GM12873 (cell line): ENCODE measurements around the gene SRGAP1.

Experiments
- TF ChIP-seq, protein P1 (sequence below): IDR thresholded peaks from 2 replicates; pipeline ENCODE4 v1.5.1; 2012; ENCODE audit warnings: low read depth, mild to moderate bottlenecking, moderate library complexity, low read length, control low read depth; ENCODE audit not compliant: insufficient read depth; ENCODE audit errors: missing control alignments

Gene SRGAP1

DNA sequence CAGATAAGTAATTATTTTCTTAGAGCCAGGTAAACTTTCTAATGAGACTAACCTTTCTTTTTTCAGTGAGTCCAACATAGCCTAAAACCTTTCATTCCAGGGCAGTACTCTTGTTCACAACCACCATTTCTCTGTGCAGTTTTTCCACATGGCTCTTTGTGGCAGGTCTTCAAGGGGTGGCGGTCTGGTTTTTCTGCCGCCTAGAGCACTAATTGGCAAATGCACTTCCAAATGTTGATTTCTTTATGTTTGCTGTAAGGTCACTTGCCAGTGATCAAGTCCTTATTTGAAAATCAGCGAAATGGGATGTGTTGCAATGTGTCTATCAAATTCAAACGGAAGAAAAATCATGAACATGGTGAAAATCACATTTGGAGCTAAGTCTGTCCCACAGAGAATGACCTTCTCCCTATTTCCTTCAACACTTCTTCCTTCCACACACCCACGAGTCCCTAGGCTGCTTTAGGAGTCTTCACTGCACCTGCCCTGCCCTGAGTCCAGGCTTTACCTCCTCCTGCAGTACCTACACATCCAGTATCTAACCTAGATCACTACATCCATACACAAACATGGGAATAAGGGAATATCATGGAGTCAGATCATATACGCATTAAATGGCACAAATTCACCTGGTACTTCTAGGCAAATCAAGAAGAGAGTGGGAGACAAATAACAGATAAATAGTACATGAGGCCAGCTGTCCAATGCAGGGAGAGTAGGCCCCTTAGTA, 1.9 kb downstream of the SRGAP1 start:
- TF ChIP-seq, protein P1, sequence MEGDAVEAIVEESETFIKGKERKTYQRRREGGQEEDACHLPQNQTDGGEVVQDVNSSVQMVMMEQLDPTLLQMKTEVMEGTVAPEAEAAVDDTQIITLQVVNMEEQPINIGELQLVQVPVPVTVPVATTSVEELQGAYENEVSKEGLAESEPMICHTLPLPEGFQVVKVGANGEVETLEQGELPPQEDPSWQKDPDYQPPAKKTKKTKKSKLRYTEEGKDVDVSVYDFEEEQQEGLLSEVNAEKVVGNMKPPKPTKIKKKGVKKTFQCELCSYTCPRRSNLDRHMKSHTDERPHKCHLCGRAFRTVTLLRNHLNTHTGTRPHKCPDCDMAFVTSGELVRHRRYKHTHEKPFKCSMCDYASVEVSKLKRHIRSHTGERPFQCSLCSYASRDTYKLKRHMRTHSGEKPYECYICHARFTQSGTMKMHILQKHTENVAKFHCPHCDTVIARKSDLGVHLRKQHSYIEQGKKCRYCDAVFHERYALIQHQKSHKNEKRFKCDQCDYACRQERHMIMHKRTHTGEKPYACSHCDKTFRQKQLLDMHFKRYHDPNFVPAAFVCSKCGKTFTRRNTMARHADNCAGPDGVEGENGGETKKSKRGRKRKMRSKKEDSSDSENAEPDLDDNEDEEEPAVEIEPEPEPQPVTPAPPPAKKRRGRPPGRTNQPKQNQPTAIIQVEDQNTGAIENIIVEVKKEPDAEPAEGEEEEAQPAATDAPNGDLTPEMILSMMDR: no peak

DNA sequence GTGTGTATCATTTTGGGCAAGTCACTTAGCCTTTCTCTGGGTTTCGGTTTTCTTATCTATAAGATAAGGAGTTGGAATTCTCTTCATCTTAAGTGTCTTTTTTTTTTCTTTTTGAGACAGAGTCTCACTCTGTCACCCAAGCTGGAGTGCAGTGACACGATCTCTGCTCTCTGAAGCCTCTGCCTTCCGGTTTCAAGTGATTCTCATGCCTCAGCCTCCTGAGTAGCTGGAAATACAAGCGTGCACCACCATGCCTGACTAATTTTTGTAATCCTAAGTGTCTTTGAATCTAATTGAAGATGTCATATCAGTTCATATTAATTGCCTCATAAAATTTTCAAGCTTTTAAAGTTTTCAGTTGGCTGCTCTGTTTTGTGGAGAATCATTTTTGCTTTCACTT, 4.0 kb downstream of the SRGAP1 start:
- TF ChIP-seq, protein P1: no peak

DNA sequence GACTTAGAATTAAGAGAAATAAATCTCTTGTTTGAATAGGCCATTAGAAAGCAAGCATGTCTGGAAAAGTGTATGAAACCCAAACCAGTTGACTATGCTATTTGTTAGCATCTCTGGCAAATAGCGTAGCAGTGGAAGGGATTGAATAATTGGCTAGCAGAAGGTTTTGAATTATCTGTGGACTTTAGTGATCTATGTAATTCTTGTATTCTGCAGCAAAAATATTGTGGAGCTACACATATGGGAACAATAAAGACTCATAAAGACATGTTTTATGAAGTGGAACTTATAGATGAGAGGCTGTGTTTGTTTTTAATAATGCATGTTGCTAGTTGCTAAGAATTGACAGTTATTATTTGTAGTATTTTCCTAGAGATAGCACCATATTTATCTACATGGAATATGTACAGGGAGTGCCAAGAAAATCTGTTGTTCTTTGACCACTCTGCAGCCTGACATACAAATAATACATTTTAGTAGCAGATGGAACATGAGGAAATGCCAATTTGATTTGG, 4.7 kb downstream of the SRGAP1 start:
- TF ChIP-seq, protein P1: no peak

DNA sequence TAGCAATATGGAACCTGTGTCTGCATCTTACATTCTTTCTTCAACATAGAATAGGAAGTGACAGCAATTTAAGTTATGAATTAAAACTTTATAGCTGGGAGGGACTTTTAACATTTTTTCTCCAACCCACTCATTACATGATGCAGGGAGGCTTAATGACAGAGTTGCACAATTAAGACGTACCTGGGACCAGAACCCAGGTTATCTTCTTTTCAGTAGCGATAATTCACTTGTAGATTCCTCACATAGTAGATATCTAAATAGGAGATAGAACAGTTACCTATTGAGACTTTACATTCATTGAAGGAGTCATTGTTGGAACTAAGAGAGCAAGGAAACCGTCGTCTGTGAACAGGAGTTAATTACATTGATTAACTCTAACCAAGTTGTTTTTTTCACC, 5.1 kb downstream of the SRGAP1 start:
- TF ChIP-seq, protein P1: no peak

DNA sequence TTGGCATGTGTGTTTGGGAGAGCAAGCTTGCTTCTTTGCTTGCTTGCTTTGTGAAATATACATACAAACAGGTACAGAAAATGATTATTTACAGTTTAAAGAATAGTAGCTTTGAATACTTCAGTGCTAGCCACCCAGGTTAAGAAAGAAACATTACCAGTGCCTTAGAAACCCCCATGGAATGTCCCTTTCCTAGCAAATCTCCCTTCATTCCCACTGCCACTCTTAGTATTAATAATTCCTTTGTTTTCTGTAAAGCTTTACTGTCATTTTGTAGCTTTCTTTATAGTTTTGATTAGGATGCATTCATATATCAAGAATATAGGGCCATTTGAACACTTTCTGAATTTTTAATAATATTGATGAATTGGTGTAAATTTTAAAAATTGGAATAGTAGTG, 9.5 kb downstream of the SRGAP1 start:
- TF ChIP-seq, protein P1: no peak

DNA sequence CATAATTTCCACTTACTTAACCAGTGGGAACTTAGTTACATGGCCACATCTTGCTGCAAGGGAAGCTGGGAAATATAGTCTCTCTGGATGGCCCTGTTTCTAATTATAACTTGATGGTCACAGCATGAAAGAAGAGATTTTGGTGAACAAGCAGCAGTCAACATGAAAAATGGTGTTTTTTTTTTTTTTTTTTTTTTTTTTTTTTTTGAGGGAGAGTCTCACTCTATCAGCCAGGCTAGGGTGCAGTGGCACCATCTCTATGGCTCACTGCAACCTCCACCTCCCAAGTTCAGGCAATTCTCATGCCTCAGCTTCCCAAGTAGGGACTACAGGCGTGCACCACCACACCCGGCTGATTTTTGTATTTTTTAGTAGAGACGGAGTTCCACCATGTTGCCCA, 10.8 kb downstream of the SRGAP1 start:
- TF ChIP-seq, protein P1: no peak

DNA sequence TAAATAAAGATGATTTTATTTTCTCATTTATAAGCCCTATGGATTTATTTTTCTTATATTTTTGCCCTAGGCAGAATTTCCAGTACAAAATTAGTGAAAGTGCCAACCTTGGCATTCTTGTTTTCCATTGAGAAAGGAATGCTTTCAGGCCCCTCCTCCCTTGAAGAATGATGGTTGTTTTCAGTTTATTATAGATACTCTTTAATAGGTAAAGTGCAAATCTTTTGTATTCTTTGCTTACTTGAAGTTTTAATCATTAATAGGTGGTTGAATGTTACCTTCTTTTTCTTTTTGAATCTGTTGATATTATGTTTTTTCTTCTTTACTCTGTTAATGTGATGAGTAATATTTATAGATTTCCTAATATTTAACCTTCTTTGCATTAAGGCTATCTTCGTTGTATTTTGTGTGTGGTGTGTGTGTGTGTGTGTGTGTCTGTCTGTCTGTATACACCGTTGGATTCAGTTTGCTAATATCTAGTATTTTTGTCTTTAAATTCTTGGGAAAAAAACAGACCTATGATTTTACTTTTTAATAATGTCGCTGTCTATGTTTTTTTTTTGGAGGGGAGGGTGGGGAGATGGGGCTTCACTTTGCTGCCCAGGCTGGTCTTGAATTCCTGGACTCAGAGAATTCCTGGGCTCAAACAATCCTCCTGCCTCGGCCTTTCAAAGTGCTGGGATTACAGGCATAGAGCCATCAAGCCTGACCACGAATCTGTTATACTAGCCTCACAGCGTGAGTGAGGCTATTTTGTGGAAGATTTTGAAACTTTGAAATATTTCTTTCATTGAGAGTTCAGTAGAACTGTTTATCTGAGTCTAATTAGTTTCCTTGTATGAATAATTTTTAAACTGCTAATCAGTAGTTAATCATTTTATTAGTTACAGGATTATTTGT, 13.5 kb downstream of the SRGAP1 start:
- TF ChIP-seq, protein P1: no peak
